Fibroblast of peridontal ligament (primary cell): ENCODE data around the gene IL10.
"Not testable (repeated sequence)": the region's sequence is repeated elsewhere in the genome, so short reads cannot be mapped to it uniquely, and the experiment has no call there.

Experiments used
- DNase-seq: peaks from one replicate; pipeline ENCODE4 v3.0.0-alpha.2; 2010; ENCODE audit errors: extremely low read depth

Gene IL10

GRCh38 chr1:206765771-206766170 lies 6.5 kb downstream of the IL10 start:
- DNase-seq: not testable (repeated sequence)

GRCh38 chr1:206762741-206763364 lies 9.4 kb downstream of the IL10 start:
- DNase-seq: not testable (repeated sequence)

- DNase-seq: no peak
Measured at GRCh38 chr1:206761159-206761768, 11.0 kb downstream of the IL10 start.

GRCh38 chr1:206760590-206760989 lies 11.7 kb downstream of the IL10 start:
- DNase-seq: no peak

GRCh38 chr1:206757524-206758266 lies 14.6 kb downstream of the IL10 start:
- no peak for DNase-seq

GRCh38 chr1:206754011-206754410 lies 18.3 kb downstream of the IL10 start:
- DNase-seq: peak; percentile 63

GRCh38 chr1:206753141-206753540 lies 19.2 kb downstream of the IL10 start:
- peak; percentile 74 for DNase-seq

- no peak for DNase-seq
Measured at GRCh38 chr1:206752481-206752880, 19.8 kb downstream of the IL10 start.

GRCh38 chr1:206751891-206752290 lies 20.4 kb downstream of the IL10 start:
- DNase-seq: no peak

GRCh38 chr1:206748348-206749030 lies 23.8 kb downstream of the IL10 start:
- DNase-seq: no peak

- no peak for DNase-seq
Measured at GRCh38 chr1:206745301-206745700, 27.0 kb downstream of the IL10 start.

GRCh38 chr1:206744683-206745082 lies 27.6 kb downstream of the IL10 start:
- DNase-seq: no peak

GRCh38 chr1:206742719-206743383 lies 29.4 kb downstream of the IL10 start:
- DNase-seq: no peak

- DNase-seq: no peak
Measured at GRCh38 chr1:206741142-206741701, 31.1 kb downstream of the IL10 start.

GRCh38 chr1:206739411-206740076 lies 32.8 kb downstream of the IL10 start:
- DNase-seq: no peak

- DNase-seq: no peak
Measured at GRCh38 chr1:206738370-206739366, 33.6 kb downstream of the IL10 start.

- DNase-seq: no peak
Measured at GRCh38 chr1:206737729-206738201, 34.5 kb downstream of the IL10 start.

- DNase-seq: no peak
Measured at GRCh38 chr1:206736878-206737728, 35.2 kb downstream of the IL10 start.
